CD4-positive, alpha-beta memory T cell (primary cell): Measurements from ENCODE around the gene PPP4R4. TPM values are rescaled to one million over a fixed set of nuclear protein-coding genes. Genes with fewer than 3 reads are reported as not detected.

ENCODE experiments used
- CTCF ChIA-PET: fragments of 350-600 bp; sonication (Branson Sonifier 250); formaldehyde crosslinking; loops from one replicate; lab custom pipeline; 2021; ENCODE audit warnings: inconsistent platforms; ENCODE audit not compliant: partially characterized antibody; lab: Charles Lee
- POLR2A ChIA-PET: fragments of 350-600 bp; sonication (Branson Sonifier 250); formaldehyde crosslinking; loops from one replicate; lab custom pipeline; 2021; ENCODE audit not compliant: partially characterized antibody; lab: Charles Lee
- DNase-seq, 5 donors: peaks; one replicate each; pipeline versions ENCODE4 v3.0.0 to v3.0.0-alpha.2; 2020 to 2022; ENCODE audit warnings: mixed read lengths in 1 of 5
- H3K27ac ChIP-seq: one replicate; pipeline ENCODE4 v1.7.0; 2013; ENCODE audit warnings: low read depth, low read length
- H3K27me3 ChIP-seq: 2 replicates; pipeline ENCODE4 v1.7.0; 2013; ENCODE audit warnings: mild to moderate bottlenecking, low read length, moderate library complexity; ENCODE audit not compliant: insufficient read depth
- H3K36me3 ChIP-seq: 2 replicates; pipeline ENCODE4 v1.7.0; 2013; ENCODE audit warnings: mild to moderate bottlenecking, low read length, moderate library complexity; ENCODE audit not compliant: insufficient read depth
- H3K4me1 ChIP-seq: 2 replicates; pipeline ENCODE4 v1.7.0; 2013; ENCODE audit warnings: mild to moderate bottlenecking, low read length, moderate library complexity; ENCODE audit not compliant: insufficient read depth
- H3K4me3 ChIP-seq, 2 donors: one replicate each; pipeline ENCODE4 v1.7.0; 2013; ENCODE audit warnings: low read length in 2 of 2, mild to moderate bottlenecking in 1 of 2
- H3K9me3 ChIP-seq, 2 donors: one replicate each; pipeline ENCODE4 v1.7.0; 2013; ENCODE audit warnings: low read length in 2 of 2, control low read depth in 1 of 2; ENCODE audit not compliant: control insufficient read depth in 1 of 2
- H3K27ac Mint-ChIP-seq, 7 donors: one replicate each; pipeline ENCODE4 v1.8.0; 2020 to 2021; ENCODE audit warnings: mixed read lengths in 7 of 7, mild to moderate bottlenecking in 6 of 7, inconsistent platforms in 3 of 7, moderate library complexity in 3 of 7
- H3K27me3 Mint-ChIP-seq, 2 donors: one replicate each; pipeline ENCODE4 v1.8.0; 2020 to 2021; ENCODE audit warnings: mixed read lengths in 2 of 2
- H3K36me3 Mint-ChIP-seq, 2 donors: one replicate each; pipeline ENCODE4 v1.8.0; 2020 to 2021; ENCODE audit warnings: mixed read lengths in 2 of 2, inconsistent platforms in 1 of 2, mild to moderate bottlenecking in 1 of 2
- H3K4me1 Mint-ChIP-seq, 4 donors: one replicate each; pipeline ENCODE4 v1.8.0; 2020 to 2021; ENCODE audit warnings: mixed read lengths in 4 of 4, mild to moderate bottlenecking in 1 of 4
- H3K4me3 Mint-ChIP-seq, 8 donors: one replicate each; pipeline ENCODE4 v1.8.0; 2020 to 2021; ENCODE audit warnings: mixed read lengths in 8 of 8, mild to moderate bottlenecking in 7 of 8, moderate library complexity in 6 of 8, inconsistent platforms in 3 of 8
- H3K9me3 Mint-ChIP-seq, 8 donors: one replicate each; pipeline ENCODE4 v1.8.0; 2020 to 2021; ENCODE audit warnings: mixed read lengths in 8 of 8, mild to moderate bottlenecking in 5 of 8, inconsistent platforms in 3 of 8, moderate library complexity in 1 of 8
- intact Hi-C: fragments of 100-400 bp; cut with micrococcal nuclease; formaldehyde crosslinking; loops from one replicate; pipeline ENCODE4 v1.15.1; 2023
- polyA plus RNA-seq, 2 donors: library from polyadenylated mRNA; unstranded; fragments of 300-500 nt; fragmentation: Illumina TruSeq; gene quantifications; one replicate each; pipeline ENCODE4 v1.2.3, GENCODE V29; 2021
- total RNA-seq, 2 experiments: library from RNA; stranded (reverse); gene quantifications; one replicate each; pipeline ENCODE4 v1.2.3, GENCODE V29; 2021

PPP4R4 gene
- total and polyA plus RNA-seq, 4 experiments from 2014 or later, result 0.38 to 7.3 (median 3.8) TPM

- peaks cover 8 to 19% of the 10 kb centered on the region in 2 donors for H3K27me3 Mint-ChIP-seq
These were observed 124.0 kb downstream of the PPP4R4 start for GRCh38 chr14:94298130-94298529.

GRCh38 chr14:94303111-94303510, 129.0 kb downstream of the PPP4R4 start:
- Mint-ChIP-seq H3K4me1 (no peaks in the 10 kb centered on the region), H3K36me3 (peaks cover 1 to 5% of the 10 kb centered on the region in 2 donors), H3K9me3 (peaks cover 0 to 17% (median 15%) of the 10 kb centered on the region in 8 donors), H3K27me3 (peaks cover 5 to 18% of the 10 kb centered on the region in 2 donors), H3K4me3 (no peak overlapping the region), H3K27ac (no peak overlapping the region)
- no peaks in the 10 kb centered on the region for H3K4me1 ChIP-seq
- no peak for DNase-seq
- no peak overlapping the region for H3K4me3 ChIP-seq
- intact Hi-C loops, result no loop called here
- ChIA-PET POLR2A (no interaction called here), CTCF (no interaction called here)
- H3K27ac ChIP-seq, result no peak overlapping the region
- no peaks in the 10 kb centered on the region for H3K9me3 ChIP-seq
- no peaks in the 10 kb centered on the region for H3K27me3 ChIP-seq
- H3K36me3 ChIP-seq, result no peaks in the 10 kb centered on the region

More at GRCh38 chr14:94298130-94298529, 124.0 kb downstream of the PPP4R4 start:
- intact Hi-C loops, result no loop called here
- no peaks in the 10 kb centered on the region for H3K9me3 ChIP-seq
- CTCF ChIA-PET, result no interaction called here
- H3K36me3 ChIP-seq, result no peaks in the 10 kb centered on the region
- Mint-ChIP-seq H3K4me3 (no peak overlapping the region), H3K36me3 (peaks cover 0 to under 1% of the 10 kb centered on the region in 2 donors), H3K27ac (no peak overlapping the region), H3K9me3 (peaks cover 0 to 5% (median 3%) of the 10 kb centered on the region in 8 donors), H3K4me1 (no peaks in the 10 kb centered on the region)
- H3K27ac ChIP-seq, result no peak overlapping the region
- H3K4me1 ChIP-seq, result no peaks in the 10 kb centered on the region
- no peaks in the 10 kb centered on the region for H3K27me3 ChIP-seq
- POLR2A ChIA-PET, result no interaction called here
- H3K4me3 ChIP-seq, result no peak overlapping the region
- no peak for DNase-seq

DNA sequence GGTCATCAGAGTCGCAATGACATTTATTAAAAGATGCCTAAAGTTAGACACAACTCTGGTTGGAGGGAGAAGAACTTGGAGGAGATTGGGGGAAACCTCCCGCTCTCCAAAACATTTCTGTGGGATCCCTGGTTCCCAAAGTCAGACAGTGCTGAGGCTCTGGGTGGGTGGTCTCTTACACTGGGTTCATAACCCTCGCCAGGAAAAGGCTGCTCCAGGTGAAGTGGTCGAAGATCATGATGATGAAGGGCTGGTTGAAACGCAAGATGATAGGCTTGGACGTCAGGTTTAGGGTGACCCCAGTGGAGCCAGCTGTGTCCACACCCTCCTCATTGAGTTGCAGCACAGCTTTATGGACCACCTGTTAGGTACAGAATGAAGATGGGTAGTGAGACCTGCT, 130.1 kb downstream of the PPP4R4 start:
- POLR2A ChIA-PET, result no interaction called here
- DNase-seq, result no peak
- H3K4me3 ChIP-seq, result no peak overlapping the region
- no peaks in the 10 kb centered on the region for H3K9me3 ChIP-seq
- Mint-ChIP-seq H3K4me3 (no peak overlapping the region), H3K4me1 (no peaks in the 10 kb centered on the region), H3K27me3 (peaks cover 2 to 16% of the 10 kb centered on the region in 2 donors), H3K27ac (no peak overlapping the region), H3K36me3 (peaks cover 1 to 9% of the 10 kb centered on the region in 2 donors), H3K9me3 (peaks cover 4 to 29% (median 23%) of the 10 kb centered on the region in 8 donors)
- no peaks in the 10 kb centered on the region for H3K4me1 ChIP-seq
- no peaks in the 10 kb centered on the region for H3K36me3 ChIP-seq
- CTCF ChIA-PET, result no interaction called here
- intact Hi-C loops, result no loop called here
- no peak overlapping the region for H3K27ac ChIP-seq
- H3K27me3 ChIP-seq, result no peaks in the 10 kb centered on the region

GRCh38 chr14:94305620-94306019, 131.5 kb downstream of the PPP4R4 start:
- Mint-ChIP-seq H3K36me3 (peaks cover 1 to 9% of the 10 kb centered on the region in 2 donors), H3K4me1 (no peaks in the 10 kb centered on the region), H3K27me3 (peaks cover 0 to 16% of the 10 kb centered on the region in 2 donors), H3K27ac (no peak overlapping the region), H3K9me3 (peaks cover 4 to 30% (median 23%) of the 10 kb centered on the region in 8 donors), H3K4me3 (no peak overlapping the region)
- DNase-seq, result no peak
- ChIA-PET CTCF (no interaction called here), POLR2A (no interaction called here)
- Histone ChIP-seq H3K27ac (no peak overlapping the region), H3K27me3 (no peaks in the 10 kb centered on the region), H3K4me1 (no peaks in the 10 kb centered on the region), H3K4me3 (no peak overlapping the region), H3K9me3 (no peaks in the 10 kb centered on the region), H3K36me3 (no peaks in the 10 kb centered on the region)
- intact Hi-C loops, result no loop called here

GRCh38 chr14:94306047-94306978, 132.2 kb downstream of the PPP4R4 start:
- POLR2A ChIA-PET, result no interaction called here
- Mint-ChIP-seq H3K4me1 (no peaks in the 10 kb centered on the region), H3K27me3 (peaks cover 0 to 16% of the 10 kb centered on the region in 2 donors), H3K9me3 (peaks cover 4 to 30% (median 22%) of the 10 kb centered on the region in 8 donors), H3K4me3 (no peak overlapping the region), H3K27ac (no peak overlapping the region), H3K36me3 (peaks cover 1 to 9% of the 10 kb centered on the region in 2 donors)
- CTCF ChIA-PET, result no interaction called here
- DNase-seq, result no peak
- Histone ChIP-seq H3K27me3 (no peaks in the 10 kb centered on the region), H3K36me3 (no peaks in the 10 kb centered on the region), H3K4me1 (no peaks in the 10 kb centered on the region), H3K27ac (no peak overlapping the region), H3K4me3 (no peak overlapping the region), H3K9me3 (no peaks in the 10 kb centered on the region)
- intact Hi-C loops, result no loop called here

- peaks cover 0 to 16% of the 10 kb centered on the region in 2 donors for H3K27me3 Mint-ChIP-seq
- peaks cover 4 to 30% (median 22%) of the 10 kb centered on the region in 8 donors for H3K9me3 Mint-ChIP-seq
- no peaks in the 10 kb centered on the region for H3K27me3 ChIP-seq
- H3K4me1 ChIP-seq, result no peaks in the 10 kb centered on the region
- no peak overlapping the region for H3K27ac ChIP-seq
- intact Hi-C loops, result no loop called here
- CTCF ChIA-PET, result no interaction called here
- no peaks in the 10 kb centered on the region for H3K4me1 Mint-ChIP-seq
- DNase-seq, result no peak
- no peak overlapping the region for H3K4me3 Mint-ChIP-seq
- no peaks in the 10 kb centered on the region for H3K36me3 ChIP-seq
- POLR2A ChIA-PET, result no interaction called here
- H3K27ac Mint-ChIP-seq, result no peak overlapping the region
- no peaks in the 10 kb centered on the region for H3K9me3 ChIP-seq
- H3K4me3 ChIP-seq, result no peak overlapping the region
- peaks cover 1 to 9% of the 10 kb centered on the region in 2 donors for H3K36me3 Mint-ChIP-seq
These were observed 133.4 kb downstream of the PPP4R4 start for GRCh38 chr14:94307410-94307992.

DNA sequence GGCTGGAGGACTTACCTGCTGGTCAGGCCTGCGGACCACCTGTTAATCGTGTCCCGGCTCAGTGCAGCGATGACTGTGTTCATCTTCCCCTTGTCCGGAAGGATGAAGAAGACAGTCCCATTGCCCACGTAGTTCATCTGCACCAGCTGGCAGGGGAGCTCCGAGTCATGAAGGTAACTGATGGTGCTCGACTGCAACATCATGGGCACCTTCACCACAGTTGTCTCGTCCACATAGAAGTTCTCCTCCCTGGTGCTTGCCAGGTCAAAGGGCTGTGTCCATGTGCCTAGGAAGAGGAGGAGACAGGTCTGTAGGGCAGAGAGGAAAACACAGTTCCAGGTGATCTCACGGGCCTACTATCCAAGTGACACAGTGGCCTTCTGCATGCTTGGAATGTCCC, 135.6 kb downstream of the PPP4R4 start:
- Mint-ChIP-seq H3K27me3 (peaks cover 0 to 16% of the 10 kb centered on the region in 2 donors), H3K4me3 (no peak overlapping the region), H3K27ac (no peak overlapping the region), H3K9me3 (peaks cover 4 to 26% (median 22%) of the 10 kb centered on the region in 8 donors), H3K4me1 (no peaks in the 10 kb centered on the region), H3K36me3 (peaks cover 0 to 9% of the 10 kb centered on the region in 2 donors)
- intact Hi-C loops, result no loop called here
- Histone ChIP-seq H3K27ac (no peak overlapping the region), H3K9me3 (no peaks in the 10 kb centered on the region), H3K27me3 (no peaks in the 10 kb centered on the region), H3K4me1 (no peaks in the 10 kb centered on the region), H3K4me3 (no peak overlapping the region), H3K36me3 (no peaks in the 10 kb centered on the region)
- CTCF ChIA-PET, result no interaction called here
- POLR2A ChIA-PET, result interaction anchor here (0.6 kb wide), 1 partner anchor 302 kb away, joined by 3 read pairs; the partner anchor contains the start of gene SERPINA3
- no peak for DNase-seq
